Measurements from ENCODE around the gene SRD5A1. TPM values are rescaled to one million over a fixed set of nuclear protein-coding genes. Genes with fewer than 3 reads are reported as not detected.

The SRD5A1 gene
- total RNA-seq, 1 experiment from 2014 or later: 29.9 TPM

DNA sequence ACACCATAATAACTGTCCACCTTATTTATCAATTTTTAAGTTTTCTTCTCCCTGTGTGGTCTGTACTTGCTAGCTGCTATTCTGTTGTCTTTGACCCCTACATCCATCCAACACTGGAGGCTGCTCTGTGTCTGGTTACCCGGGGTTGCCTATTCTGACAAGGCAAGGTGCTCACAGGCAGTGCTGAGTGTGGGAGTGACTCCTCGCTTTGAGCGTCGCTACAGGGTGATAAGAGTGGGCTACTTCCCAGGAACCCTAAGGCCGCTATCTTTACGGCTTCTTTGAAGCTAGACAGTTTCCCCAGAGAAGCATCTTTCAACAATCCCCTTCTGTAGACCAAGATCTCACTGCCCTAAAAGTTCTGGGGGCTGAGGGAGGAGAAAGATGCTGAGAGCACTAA lies 35.7 kb upstream of the SRD5A1 start:
- Histone ChIP-seq H3K56ac (ENCODE audit: insufficient read length, low read depth, low read length) (no peak overlapping the region), H3K79me2 (ENCODE audit: insufficient read depth, low read length) (no peaks in the 10 kb centered on the region), H2BK120ac (ENCODE audit: low read depth, low read length, poor library complexity, severe bottlenecking) (no peak overlapping the region), H4K20me1 (ENCODE audit: control insufficient read depth, insufficient read depth, insufficient read length) (no peaks in the 10 kb centered on the region), H3K27ac (ENCODE audit: insufficient read length, low read depth, low read length) (no peak overlapping the region), H2BK15ac (ENCODE audit: low read depth, low read length) (no peak overlapping the region), H3K79me1 (ENCODE audit: insufficient read depth, low read depth, low read length, poor library complexity, severe bottlenecking) (no peaks in the 10 kb centered on the region), H3T11ph (ENCODE audit: low read length) (no peak overlapping the region), H3K9me3 (ENCODE audit: control insufficient read depth, low read depth, low read length) (no peaks in the 10 kb centered on the region), H4K91ac (ENCODE audit: insufficient read length, low read depth, low read length) (no peak overlapping the region), H3K27me3 (ENCODE audit: insufficient read depth, low read length) (no peaks in the 10 kb centered on the region), H3K23ac (ENCODE audit: insufficient read length, low read depth, low read length) (no peak overlapping the region), H2BK12ac (ENCODE audit: insufficient read length, low read depth, low read length) (no peak overlapping the region), H3K18ac (ENCODE audit: insufficient read length, low read depth, low read length) (no peak overlapping the region), H4K5ac (ENCODE audit: insufficient read length, low read depth, low read length) (no peak overlapping the region), H2AFZ (ENCODE audit: low read length) (no peak overlapping the region), H2BK20ac (ENCODE audit: low read depth, low read length, poor library complexity, severe bottlenecking) (no peak overlapping the region), H3K4me1 (ENCODE audit: insufficient read depth, low read length) (no peaks in the 10 kb centered on the region), H4K8ac (replicated peaks; ENCODE audit: insufficient read length, low read depth, low read length) (no peak overlapping the region), H3K9ac (ENCODE audit: extremely low read depth, insufficient read length, low read length) (no peak overlapping the region), H3K14ac (ENCODE audit: insufficient read depth, low read length) (no peak overlapping the region), H3K23me2 (ENCODE audit: insufficient read length, low read depth, low read length, poor library complexity, severe bottlenecking) (no peaks in the 10 kb centered on the region), H3K4ac (ENCODE audit: low read depth, low read length) (no peak overlapping the region), H2AK5ac (ENCODE audit: insufficient read length, low read length) (no peak overlapping the region), H2BK5ac (ENCODE audit: insufficient read length, low read length) (no peak overlapping the region), H3K4me2 (ENCODE audit: insufficient read depth, insufficient read length, low read length) (no peak overlapping the region)
- Mint-ChIP-seq H3K27me3 (ENCODE audit: low read depth) (no peaks in the 10 kb centered on the region), H3K9me3 (no peaks in the 10 kb centered on the region), H3K4me1 (0 out of 4 replicates have a peak, but pooled peaks cover 0 to 2% of the 10 kb centered on the region in 2 experiments), H3K27ac (peak overlapping the region in 1 of 3 experiments; percentile 74; a peak in 1 of 7 replicates), H3K4me3 (no peak overlapping the region), H3K36me3 (ENCODE audit: insufficient read depth in 1 of 3, low read depth in 3 of 3) (peaks cover 30 to 62% (median 59%) of the 10 kb centered on the region in 3 experiments; a peak in 6 of 7 replicates)
- no peak for DNase-seq
- WGBS (ENCODE audit: extremely low coverage, insufficient read length, low lambda C conversion rate): no CpG with 5 or more reads among the region's 6 CpGs
- TF ChIP-seq, protein P1, sequence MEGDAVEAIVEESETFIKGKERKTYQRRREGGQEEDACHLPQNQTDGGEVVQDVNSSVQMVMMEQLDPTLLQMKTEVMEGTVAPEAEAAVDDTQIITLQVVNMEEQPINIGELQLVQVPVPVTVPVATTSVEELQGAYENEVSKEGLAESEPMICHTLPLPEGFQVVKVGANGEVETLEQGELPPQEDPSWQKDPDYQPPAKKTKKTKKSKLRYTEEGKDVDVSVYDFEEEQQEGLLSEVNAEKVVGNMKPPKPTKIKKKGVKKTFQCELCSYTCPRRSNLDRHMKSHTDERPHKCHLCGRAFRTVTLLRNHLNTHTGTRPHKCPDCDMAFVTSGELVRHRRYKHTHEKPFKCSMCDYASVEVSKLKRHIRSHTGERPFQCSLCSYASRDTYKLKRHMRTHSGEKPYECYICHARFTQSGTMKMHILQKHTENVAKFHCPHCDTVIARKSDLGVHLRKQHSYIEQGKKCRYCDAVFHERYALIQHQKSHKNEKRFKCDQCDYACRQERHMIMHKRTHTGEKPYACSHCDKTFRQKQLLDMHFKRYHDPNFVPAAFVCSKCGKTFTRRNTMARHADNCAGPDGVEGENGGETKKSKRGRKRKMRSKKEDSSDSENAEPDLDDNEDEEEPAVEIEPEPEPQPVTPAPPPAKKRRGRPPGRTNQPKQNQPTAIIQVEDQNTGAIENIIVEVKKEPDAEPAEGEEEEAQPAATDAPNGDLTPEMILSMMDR (conservative IDR thresholded peaks at IDR 0.05): no peak

Measured in H9 (cell line).